Stimulated activated CD8-positive, alpha-beta memory T cell treated with anti-CD3 and anti-CD28 coated beads, Interleukin-12 subunit alpha, Interleukin-12 subunit beta, amount 100 ng/mL, for 4 hours (primary cell): Measurements from ENCODE around the gene ATAD2B.
"Not testable (repeated sequence)": the region's sequence is repeated elsewhere in the genome, so short reads cannot be mapped to it uniquely, and the experiment has no call there.

Experiments used
- DNase-seq: peaks from one replicate; pipeline ENCODE4 v3.0.0-alpha.2; 2020; ENCODE audit warnings: low read depth

ATAD2B gene

DNA sequence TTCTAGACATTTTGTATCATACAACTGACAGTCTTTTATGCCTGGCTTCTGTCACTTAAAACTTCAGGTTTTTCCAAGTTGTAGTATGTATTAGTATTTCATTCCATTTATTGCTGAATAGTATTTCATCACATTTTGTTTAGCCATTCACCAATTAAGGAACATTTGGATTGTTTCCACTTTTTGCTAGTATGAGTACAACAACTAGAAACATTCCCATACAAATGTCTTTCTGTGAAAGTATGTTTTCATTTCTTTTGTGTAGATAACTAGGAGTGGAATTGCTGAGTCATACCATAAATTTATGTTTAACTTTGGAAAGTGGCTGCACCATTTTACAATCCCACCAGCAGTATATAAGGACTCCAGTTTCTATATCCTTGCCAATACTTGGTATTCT, 135.9 kb downstream of the ATAD2B start:
- no peak for DNase-seq

GRCh38 chr2:23789012-23789411, 137.9 kb downstream of the ATAD2B start:
- no peak for DNase-seq

DNA sequence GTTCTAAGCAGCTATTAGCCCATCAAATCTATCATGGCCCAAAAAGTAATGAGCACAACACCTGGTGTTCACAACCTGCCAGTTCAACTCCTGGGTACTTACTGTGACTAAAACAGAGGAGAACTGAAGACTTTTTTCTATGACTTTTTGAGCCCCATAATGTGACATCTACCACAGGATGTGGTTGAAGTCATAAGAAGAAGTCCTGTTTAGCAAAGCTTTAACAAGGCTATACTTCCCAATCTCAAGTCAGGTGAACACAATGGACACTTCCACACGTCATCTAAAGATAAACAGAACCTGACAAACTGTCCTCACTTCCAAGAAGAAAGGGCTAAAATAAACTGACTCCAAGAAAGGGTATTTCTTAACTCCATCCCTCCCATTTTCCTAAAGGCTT, 138.8 kb downstream of the ATAD2B start:
- DNase-seq: no peak

DNA sequence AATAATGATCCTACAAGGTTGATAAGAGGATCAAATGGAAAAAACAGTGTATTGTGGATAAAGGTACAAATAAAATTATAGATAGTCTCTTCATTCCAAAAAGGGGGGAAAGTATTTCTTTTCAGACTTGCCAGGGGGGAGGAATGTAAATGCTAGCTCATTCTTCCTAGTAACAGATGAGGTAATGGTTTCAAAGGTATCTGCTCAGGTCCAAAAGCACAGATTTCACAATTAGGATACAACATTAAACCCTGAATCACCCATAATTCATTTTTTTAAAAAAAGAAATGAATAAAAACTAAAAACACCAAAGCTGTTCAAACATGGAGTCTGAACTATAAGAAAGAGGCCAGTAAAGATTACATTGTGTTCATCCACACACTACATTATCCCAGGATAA, 142.0 kb downstream of the ATAD2B start:
- DNase-seq: no peak

- DNase-seq: no peak
Measured at GRCh38 chr2:23782646-23783045, 144.3 kb downstream of the ATAD2B start.

- DNase-seq: no peak
Measured at GRCh38 chr2:23782126-23782525, 144.8 kb downstream of the ATAD2B start.

GRCh38 chr2:23780465-23780864, 146.5 kb downstream of the ATAD2B start:
- DNase-seq: not testable (repeated sequence)

GRCh38 chr2:23777826-23778225, 149.1 kb downstream of the ATAD2B start:
- no peak for DNase-seq

DNA sequence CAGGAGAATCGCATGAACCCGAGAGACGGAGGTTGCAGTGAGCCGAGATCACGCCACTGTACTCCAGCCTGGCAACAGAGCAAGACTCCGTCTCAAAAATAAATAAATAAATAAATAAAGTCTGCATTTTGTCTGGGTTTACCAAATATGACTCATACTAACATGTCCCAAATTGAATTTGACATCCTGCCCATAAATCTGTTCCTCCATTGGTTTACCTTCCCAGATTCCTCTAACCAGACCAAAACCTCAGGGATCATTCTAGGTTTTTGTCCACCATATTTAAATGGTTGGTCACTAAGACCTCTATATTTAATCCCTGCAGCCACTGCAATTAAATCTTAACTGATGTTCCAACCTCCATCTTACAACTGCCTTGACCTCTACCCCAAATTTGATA, 150.9 kb downstream of the ATAD2B start:
- no peak for DNase-seq

DNA sequence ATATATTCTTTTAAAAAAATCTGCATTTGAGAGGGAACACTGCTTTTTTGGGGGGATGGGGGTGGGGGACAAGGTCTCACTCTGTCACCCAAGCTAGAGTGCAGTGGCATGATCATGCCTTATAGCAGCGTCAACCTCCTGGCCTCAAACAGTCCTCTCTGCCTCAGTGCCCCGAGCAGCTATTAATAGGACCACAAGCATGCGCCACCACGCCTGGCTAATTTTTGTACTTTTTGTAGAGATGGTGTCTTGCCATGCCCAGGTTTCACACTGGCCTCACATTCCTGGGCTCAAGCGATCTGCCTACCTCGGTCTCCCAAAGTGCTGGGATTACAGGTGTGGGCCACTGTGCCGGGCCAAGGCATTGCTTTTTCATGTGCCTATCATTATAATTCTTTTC, 154.2 kb downstream of the ATAD2B start:
- DNase-seq: no peak

DNA sequence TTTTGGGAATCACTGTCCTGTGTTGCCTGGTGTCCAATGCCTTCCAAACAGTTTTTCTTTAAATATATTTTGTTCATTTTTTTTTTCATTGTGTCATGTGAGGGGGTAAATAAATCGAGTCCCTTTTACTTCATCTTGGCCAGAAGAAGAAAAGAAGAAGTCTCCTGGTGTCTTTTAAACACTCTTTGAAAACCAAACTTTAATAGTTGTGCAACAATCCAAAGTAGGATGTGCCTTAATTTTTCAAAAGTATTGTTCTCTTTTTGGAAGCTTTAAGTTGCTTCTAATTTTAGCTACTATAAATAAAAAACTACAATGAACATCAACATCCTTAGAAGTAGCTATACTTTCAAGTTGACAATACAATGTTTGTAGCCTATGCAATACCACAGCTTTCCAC, 154.9 kb downstream of the ATAD2B start:
- no peak for DNase-seq

GRCh38 chr2:23769364-23769763, 157.6 kb downstream of the ATAD2B start:
- DNase-seq: no peak

- DNase-seq: no peak
Measured at GRCh38 chr2:23767876-23768621, 158.9 kb downstream of the ATAD2B start.

GRCh38 chr2:23762141-23762540, 164.8 kb downstream of the ATAD2B start:
- no peak for DNase-seq

DNA sequence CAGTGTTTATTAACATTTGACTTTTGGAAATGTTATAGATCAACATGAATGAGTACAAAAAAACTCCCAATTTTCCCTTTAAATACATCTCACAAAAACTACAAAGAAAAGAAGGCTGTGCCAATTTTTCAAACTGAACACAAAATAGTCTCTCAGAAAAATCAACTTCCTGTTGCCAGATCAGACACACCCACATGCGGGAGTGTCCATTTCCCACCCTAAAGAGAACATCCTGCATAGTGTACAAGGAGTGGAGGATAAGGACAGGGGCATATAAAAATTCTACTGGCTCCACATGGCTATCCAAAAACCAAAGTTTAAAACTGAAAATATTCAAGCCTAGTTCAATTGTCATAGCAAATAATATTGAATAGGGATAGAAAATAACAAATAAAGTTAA, 165.3 kb downstream of the ATAD2B start:
- no peak for DNase-seq

DNA sequence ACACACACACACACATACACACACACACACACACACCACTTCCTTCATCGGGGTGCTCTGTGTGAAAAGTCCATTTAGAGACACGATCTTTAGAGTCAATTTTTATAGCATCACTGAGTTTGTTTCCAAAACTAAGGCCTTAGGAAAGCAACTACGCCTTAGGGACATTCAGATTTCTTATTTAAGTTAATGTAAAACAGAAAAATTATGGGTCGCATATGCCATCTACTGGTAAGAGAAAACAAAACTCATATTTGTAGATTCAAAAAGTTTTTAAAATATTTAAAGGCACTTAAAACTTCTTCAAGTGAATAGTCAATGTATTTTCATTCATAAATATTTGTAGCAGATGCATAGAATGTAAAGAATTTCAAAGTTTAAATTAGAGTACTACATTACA, 166.2 kb downstream of the ATAD2B start:
- no peak for DNase-seq

- DNase-seq: no peak
Measured at GRCh38 chr2:23757686-23758433, 169.1 kb downstream of the ATAD2B start.

DNA sequence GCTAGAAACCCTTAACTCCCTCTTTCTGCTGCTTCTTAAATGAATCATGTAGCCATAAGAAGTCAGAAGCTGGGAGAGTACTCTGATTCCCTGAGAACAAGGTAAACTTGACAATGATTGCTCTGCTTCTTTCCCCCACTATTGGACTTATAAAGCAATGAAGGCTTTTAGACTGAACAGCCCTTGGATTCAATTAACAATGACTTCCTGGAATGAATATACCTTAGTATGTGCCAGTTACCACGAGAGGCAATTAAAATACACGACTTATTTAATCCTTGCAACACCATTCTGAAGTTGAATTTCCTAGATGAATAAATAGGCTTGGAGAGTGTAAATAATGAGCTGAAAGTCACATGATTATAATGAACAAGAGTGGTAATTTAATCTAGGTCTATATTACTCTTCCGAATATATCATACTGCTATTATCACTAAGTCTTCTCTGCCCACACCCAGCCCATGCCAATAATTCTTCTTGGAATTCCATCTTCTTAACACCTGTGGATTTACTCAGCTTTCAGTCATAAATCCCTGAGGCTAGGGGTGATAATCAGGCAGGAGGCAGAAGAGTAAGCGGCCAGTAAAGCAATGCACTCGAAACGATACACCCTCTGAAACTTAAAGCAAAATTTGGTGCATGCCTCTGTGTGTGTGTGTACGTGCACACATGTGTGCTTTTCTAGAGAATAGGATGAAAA, 170.2 kb downstream of the ATAD2B start:
- DNase-seq: no peak

DNA sequence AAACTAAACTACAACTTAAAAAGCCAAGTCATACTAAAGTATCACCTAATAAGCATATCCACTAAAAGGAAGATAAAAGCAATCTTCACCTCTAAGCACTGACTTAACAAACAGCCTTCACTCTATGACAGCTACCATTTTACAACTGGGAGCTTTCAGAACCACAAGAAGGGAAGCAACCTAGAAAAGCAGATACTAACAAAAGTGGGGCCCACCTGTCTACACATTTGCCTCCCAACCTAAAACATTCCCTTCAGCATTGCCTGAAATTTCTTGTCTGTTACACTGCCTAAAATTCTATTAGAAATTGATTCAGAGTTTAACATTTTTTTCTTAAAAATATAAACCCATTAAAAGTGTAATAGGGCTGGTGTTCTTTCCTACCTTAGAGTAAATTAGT, 172.0 kb downstream of the ATAD2B start:
- no peak for DNase-seq

GRCh38 chr2:23753291-23754010, 173.5 kb downstream of the ATAD2B start:
- no peak for DNase-seq

DNA sequence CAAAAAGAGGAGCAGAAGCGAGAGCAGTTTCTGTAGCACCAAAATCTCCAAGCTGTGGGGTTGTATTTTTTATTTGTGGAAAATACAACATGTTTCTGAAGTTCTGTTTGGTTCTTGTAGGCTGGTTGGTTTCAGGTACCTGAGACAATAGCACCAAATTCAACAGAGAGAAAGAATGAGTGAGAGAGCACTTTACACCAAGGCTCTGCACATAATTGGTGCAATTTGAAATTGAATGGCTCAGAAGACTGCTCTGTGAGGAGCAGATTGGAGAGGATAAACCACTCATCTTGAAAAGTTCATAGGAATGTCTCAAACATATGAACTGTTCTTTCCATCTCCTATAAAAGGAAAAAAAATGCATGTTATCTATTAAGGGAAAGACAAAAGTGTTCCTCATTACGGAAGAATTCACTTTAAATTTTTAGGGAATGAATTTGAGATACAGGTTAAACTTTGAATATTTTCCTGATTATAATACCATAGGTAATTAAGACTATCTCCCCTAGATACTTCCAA, 175.1 kb downstream of the ATAD2B start:
- no peak for DNase-seq
